H7 (cell line): ENCODE measurements around the gene AP1S1. TPM values are rescaled to one million over a fixed set of nuclear protein-coding genes. Genes with fewer than 3 reads are reported as not detected.
"Not testable (repeated sequence)": the region's sequence is repeated elsewhere in the genome, so short reads cannot be mapped to it uniquely, and the experiment has no call there.

ENCODE experiments used
- DNase-seq: peaks from one replicate; pipeline ENCODE4 v3.0.0; 2012
- H3K27me3 ChIP-seq: 2 replicates; pipeline ENCODE4 v1.6.0; 2011; ENCODE audit warnings: mild to moderate bottlenecking, low read length; ENCODE audit not compliant: control insufficient read depth, insufficient read depth
- H3K36me3 ChIP-seq: replicated peaks from 2 replicates; pipeline ENCODE4 v1.5.1; 2011; ENCODE audit warnings: low read length; ENCODE audit not compliant: control insufficient read depth, insufficient read depth
- H3K4me3 ChIP-seq: 2 replicates; pipeline ENCODE4 v1.5.1; 2011; ENCODE audit warnings: low read depth, mild to moderate bottlenecking, control low read depth, low read length, moderate library complexity; ENCODE audit not compliant: insufficient read depth
- total RNA-seq: library from RNA; depleted of rRNA; stranded (reverse); fragments of >200 nt; shearing (Covaris generic); gene quantifications from 2 replicates; pipeline ENCODE4 v1.2.3, GENCODE V29; 2014

AP1S1 gene
- total RNA-seq, 1 experiment from 2014 or later, result 114 TPM

- DNase-seq, result peak; percentile 36
- no peaks in the 10 kb centered on the region for H3K27me3 ChIP-seq
- H3K4me3 ChIP-seq, result no peak overlapping the region
- H3K36me3 ChIP-seq, result no peaks in the 10 kb centered on the region
Measured at GRCh38 chr7:101119876-101120275, 34.4 kb upstream of the AP1S1 start.

GRCh38 chr7:101120315-101120714 is 34.0 kb upstream of the AP1S1 start:
- no peak for DNase-seq
- Histone ChIP-seq H3K4me3 (no peak overlapping the region), H3K27me3 (no peaks in the 10 kb centered on the region), H3K36me3 (no peaks in the 10 kb centered on the region)

- not testable (repeated sequence) for DNase-seq, H3K27me3 ChIP-seq, H3K36me3 ChIP-seq, H3K4me3 ChIP-seq
Measured at GRCh38 chr7:101121631-101121990, 32.7 kb upstream of the AP1S1 start.

GRCh38 chr7:101121991-101122932 is 32.0 kb upstream of the AP1S1 start:
- DNase-seq, result peak; percentile 72
- H3K27me3 ChIP-seq, result no peaks in the 10 kb centered on the region
- no peaks in the 10 kb centered on the region for H3K36me3 ChIP-seq
- no peak overlapping the region for H3K4me3 ChIP-seq

GRCh38 chr7:101122933-101123702 is 31.2 kb upstream of the AP1S1 start:
- DNase-seq, result peak; percentile 13
- Histone ChIP-seq H3K4me3 (no peak overlapping the region), H3K36me3 (no peaks in the 10 kb centered on the region), H3K27me3 (no peaks in the 10 kb centered on the region)

- no peaks in the 10 kb centered on the region for H3K27me3 ChIP-seq
- peak; percentile 6 for DNase-seq
- no peak overlapping the region for H3K4me3 ChIP-seq
- H3K36me3 ChIP-seq, result no peaks in the 10 kb centered on the region; the same call in 1 of the 2 replicates
Measured at GRCh38 chr7:101123703-101124068, 30.6 kb upstream of the AP1S1 start.

- DNase-seq, result peak; percentile 21
- H3K27me3 ChIP-seq, result no peaks in the 10 kb centered on the region
- no peak overlapping the region for H3K4me3 ChIP-seq
Measured at GRCh38 chr7:101124376-101125056, 29.8 kb upstream of the AP1S1 start.

GRCh38 chr7:101125989-101126650 is 28.2 kb upstream of the AP1S1 start:
- no peaks in the 10 kb centered on the region for H3K27me3 ChIP-seq
- H3K4me3 ChIP-seq, result no peak overlapping the region
- no peaks in the 10 kb centered on the region; the same call in 1 of the 2 replicates for H3K36me3 ChIP-seq
- DNase-seq, result no peak

More at GRCh38 chr7:101124376-101125056, 29.8 kb upstream of the AP1S1 start:
- H3K36me3 ChIP-seq, result no peaks in the 10 kb centered on the region; the same call in 1 of the 2 replicates

- DNase-seq, result peak; percentile 84
- H3K27me3 ChIP-seq, result no peaks in the 10 kb centered on the region
- peak within 1 kb of the TSS; percentile 19; the same call in 1 of the 2 replicates for H3K4me3 ChIP-seq
- no peaks in the 10 kb centered on the region; the same call in 1 of the 2 replicates for H3K36me3 ChIP-seq
Measured at GRCh38 chr7:101126651-101127459, 27.4 kb upstream of the AP1S1 start, which contains the start of gene SERPINE1. Gene SERPINE1, plus strand, starts transcription at chr7:101127104. Its CDS starts 1,290 bp downstream, at chr7:101128394.

GRCh38 chr7:101127460-101128039 is 26.7 kb upstream of the AP1S1 start:
- no peaks in the 10 kb centered on the region; the same call in 1 of the 2 replicates for H3K36me3 ChIP-seq
- no peak for DNase-seq
- peak overlapping the region; percentile 19; the same call in 1 of the 2 replicates for H3K4me3 ChIP-seq
- H3K27me3 ChIP-seq, result no peaks in the 10 kb centered on the region

GRCh38 chr7:101128040-101128834 is 26.0 kb upstream of the AP1S1 start:
- Histone ChIP-seq H3K4me3 (no peak overlapping the region; the same call in 1 of the 2 replicates), H3K36me3 (no peaks in the 10 kb centered on the region; the same call in 1 of the 2 replicates), H3K27me3 (no peaks in the 10 kb centered on the region)
- DNase-seq, result peak; percentile 31

GRCh38 chr7:101129603-101130117 is 24.6 kb upstream of the AP1S1 start:
- DNase-seq, result no peak
- no peaks in the 10 kb centered on the region for H3K27me3 ChIP-seq
- H3K36me3 ChIP-seq, result no peaks in the 10 kb centered on the region; the same call in 1 of the 2 replicates
- no peak overlapping the region for H3K4me3 ChIP-seq
